ENCODE measurements around the gene CDKAL1.

GRCh38 chr6:20801595-20801994, 267.3 kb downstream of the CDKAL1 start:
- TF ChIP-seq GATA2 (IDR thresholded peaks at IDR 0.05; ENCODE audit: low read depth, low read length) (no peak), GATA3 (IDR thresholded peaks at IDR 0.05; ENCODE audit: low read depth, low read length) (no peak)

All from SH-SY5Y (cell line).